ENCODE measurements around the gene TACC2. TPM values are rescaled to one million over a fixed set of nuclear protein-coding genes. Genes with fewer than 3 reads are reported as not detected.

The TACC2 gene
- total and polyA plus RNA-seq, 12 donors = 68.1 to 451 (median 364) TPM

- no peaks in the 10 kb centered on the region for H3K9me3 ChIP-seq
- peak overlapping the region; percentile 91 to 99 (median 98) for H3K27ac ChIP-seq
- 6% methylated on average over 21 of the region's 21 CpGs for WGBS, 2 donors
- DNase-seq (no peak), ATAC-seq (peak in 3 of 8 donors; percentile 26 to 53 (median 32))
- intact Hi-C loops (cut with DNase I) = loop anchor here in 5 of 10 donors (2.0 to 10.0 kb wide), 4 partner anchors 42 to 77 kb away; partner anchors contain the start of gene ATE1 (in 4 of the 5)
- peak overlapping the region; percentile 67 to 99 (median 88) for H3K4me3 ChIP-seq
- peaks cover 0 to 40% (median 7%) of the 10 kb centered on the region in 9 donors for H3K36me3 ChIP-seq
- no peaks in the 10 kb centered on the region for H3K27me3 ChIP-seq
- peaks cover 0 to 30% (median 23%) of the 10 kb centered on the region in 9 donors for H3K4me1 ChIP-seq
- no peak for TF ChIP-seq CTCF (IDR thresholded peaks at IDR 0.05)
Observed at GRCh38 chr10:121974019-121974534, 14.9 kb upstream of the TACC2 start.

DNA sequence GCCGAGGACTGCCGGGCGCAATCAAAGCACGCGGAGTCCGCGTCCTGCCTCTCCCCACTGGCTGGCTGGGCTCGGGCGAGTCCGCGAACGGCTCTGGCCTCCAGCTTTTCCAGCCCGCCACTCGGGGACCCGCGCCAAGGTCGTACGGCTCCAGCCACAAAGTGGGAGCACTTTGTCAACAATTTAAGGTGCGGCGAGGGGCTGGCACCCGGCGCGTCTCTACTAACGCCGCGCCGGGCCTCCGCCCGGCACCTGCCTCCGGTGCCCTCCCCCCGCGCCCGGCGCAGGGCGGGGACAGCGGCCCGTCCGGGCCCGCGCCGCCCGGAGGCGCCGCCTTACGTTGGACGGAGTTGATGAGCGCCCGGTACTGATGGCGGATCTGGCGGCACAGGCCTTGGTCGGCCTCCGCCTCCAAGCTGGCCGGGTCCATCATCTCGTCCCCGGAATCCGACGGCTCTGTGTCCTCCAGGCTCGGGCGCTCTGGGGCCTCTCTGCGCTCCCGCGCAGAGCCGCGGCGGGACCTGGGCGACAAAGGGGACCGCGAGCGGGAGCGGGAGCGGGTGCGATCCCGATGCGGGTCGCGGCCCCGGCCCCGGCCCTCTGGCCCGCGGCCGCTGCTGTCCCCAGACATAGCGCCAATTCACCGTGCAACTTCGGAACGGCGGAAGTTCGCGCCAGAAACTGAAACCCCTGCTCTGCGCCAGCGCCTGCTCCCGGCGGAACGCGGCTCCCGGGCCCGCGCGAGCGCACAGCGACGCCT, 14.2 kb upstream of the TACC2 start, which contains the start of gene NSMCE4A:
NSMCE4A (minus strand) TSS at position 683 of the 760 bp plus-strand sequence; CDS start at position 631, 52 bp downstream.
- 0% methylated on average over 100 to 101 of the region's 101 CpGs for WGBS, 2 donors
- H3K4me1 ChIP-seq = peaks cover 0 to 30% (median 23%) of the 10 kb centered on the region in 9 donors
- intact Hi-C loops (cut with DNase I) = loop anchor here in 5 of 10 donors (2.0 to 10.0 kb wide), 6 partner anchors 42 to 138 kb away; partner anchors contain the start of gene ATE1 (in 4 of the 5)
- peaks cover 0 to 34% (median 2%) of the 10 kb centered on the region in 9 donors for H3K36me3 ChIP-seq
- peak; percentile 90 to 96 (median 93) for ATAC-seq
- H3K9me3 ChIP-seq = no peaks in the 10 kb centered on the region
- peak within 1 kb of the TSS; percentile 91 to 99 (median 98) for H3K27ac ChIP-seq
- peak; percentile 81 to 86 for DNase-seq
- TF ChIP-seq CTCF (IDR thresholded peaks at IDR 0.05) = peak in 4 of 9 donors; percentile 66 to 87 (median 76)
- peak within 1 kb of the TSS; percentile 67 to 99 (median 88) for H3K4me3 ChIP-seq
- H3K27me3 ChIP-seq = no peaks in the 10 kb centered on the region

DNA sequence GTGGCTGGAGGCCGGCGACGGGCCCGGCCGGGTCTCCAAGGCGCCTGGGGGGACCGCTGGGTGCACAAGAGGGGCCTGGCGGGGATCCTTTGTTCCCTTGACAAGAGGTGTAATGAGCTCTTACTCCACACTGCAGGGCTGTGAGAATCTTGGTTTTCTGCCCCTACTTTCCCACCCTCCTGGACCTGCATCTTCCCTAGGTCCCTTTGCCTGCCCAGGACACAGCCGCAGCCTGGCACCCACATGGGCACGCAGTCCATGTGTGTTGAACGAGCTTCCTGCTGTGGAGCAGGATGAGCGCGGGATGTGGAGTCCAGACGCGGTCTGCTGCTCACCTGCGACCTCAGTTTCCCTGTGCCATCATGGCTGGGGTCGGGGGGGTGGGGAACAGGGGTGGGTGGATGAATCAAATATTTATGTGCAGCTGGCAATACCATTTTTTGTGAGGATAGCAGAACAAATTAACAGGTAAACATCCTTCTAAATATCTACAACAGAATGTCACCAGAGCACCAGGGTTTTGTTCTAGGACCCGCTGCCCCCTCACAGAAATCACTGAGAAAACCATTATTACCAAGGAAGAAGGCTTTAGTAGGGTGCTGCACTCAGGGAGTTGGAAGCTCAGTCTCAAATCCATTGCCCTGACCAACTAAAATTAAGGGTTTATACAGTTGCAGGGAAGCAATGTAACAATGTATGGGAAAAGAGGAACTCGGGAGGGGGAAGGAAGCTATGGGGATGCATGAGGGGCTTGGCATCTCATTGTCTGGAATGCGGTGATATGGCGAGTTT, 13.5 kb upstream of the TACC2 start:
- Histone ChIP-seq H3K27ac (peak overlapping the region; percentile 91 to 99 (median 98)), H3K36me3 (peaks cover 0 to 27% (median 0%) of the 10 kb centered on the region in 9 donors), H3K9me3 (no peaks in the 10 kb centered on the region), H3K27me3 (no peaks in the 10 kb centered on the region), H3K4me3 (peak overlapping the region; percentile 67 to 99 (median 88)), H3K4me1 (peaks cover 0 to 30% (median 23%) of the 10 kb centered on the region in 9 donors)
- no peak for DNase-seq
- ATAC-seq = peak in 6 of 8 donors; percentile 1 to 40 (median 8)
- intact Hi-C loops (cut with DNase I) = loop anchor here in 4 of 10 donors (2.0 to 10.0 kb wide), 4 partner anchors 51 to 137 kb away; partner anchors contain the start of gene ATE1 (in 2 of the 4)
- 36 to 37% methylated on average over 21 of the region's 21 CpGs for WGBS, 2 donors
- TF ChIP-seq CTCF (IDR thresholded peaks at IDR 0.05) = peak in 6 of 9 donors; percentile 10 to 85 (median 74)
